K562 (cell line): ENCODE results near the gene DDX20. TPM values are rescaled to one million over a fixed set of nuclear protein-coding genes. Genes with fewer than 3 reads are reported as not detected.

ENCODE experiments used
- ARHGAP35 ChIP-seq: fragments of 450-650 bp; IDR thresholded peaks from 2 replicates; pipeline ENCODE4 v1.6.1; 2018; ENCODE audit not compliant: partially characterized antibody
- ASH1L ChIP-seq: fragments of 450-650 bp; IDR thresholded peaks from 2 replicates; pipeline ENCODE4 v1.6.1; 2018; ENCODE audit warnings: borderline replicate concordance, mild to moderate bottlenecking, low read depth; ENCODE audit not compliant: partially characterized antibody
- CLOCK ChIP-seq: fragments of 250-450 bp; sonication (Bioruptor Pico); IDR thresholded peaks from 2 replicates; pipeline ENCODE4 v1.4.0; 2020; ENCODE audit warnings: mild to moderate bottlenecking, moderate library complexity, borderline replicate concordance
- FOXK2 ChIP-seq, 2 experiments: fragments of 450-650 bp; IDR thresholded peaks in 1 of 2; conservative IDR thresholded peaks in 1 of 2; 2 replicates each; pipeline ENCODE4 v1.6.1; 2016; ENCODE audit warnings: low read depth in 2 of 2, mild to moderate bottlenecking in 1 of 2
- GABPB1 ChIP-seq: sonication (generic); formaldehyde crosslinking; IDR thresholded peaks from 2 replicates; pipeline ENCODE4 v1.8.0; 2022; ENCODE audit warnings: mild to moderate bottlenecking, missing genetic modification reagents
- MAZ ChIP-seq, 2 experiments: fragments of 450-650 bp in 1 of 2; sonication (generic) in 1 of 2; formaldehyde crosslinking; IDR thresholded peaks in 1 of 2; conservative IDR thresholded peaks in 1 of 2; 2 replicates each; pipeline versions ENCODE4 v1.4.0 to v1.5.0; 2020; ENCODE audit warnings: mild to moderate bottlenecking in 1 of 2, missing genetic modification reagents in 1 of 2
- MEF2D ChIP-seq: conservative IDR thresholded peaks from 2 replicates; pipeline ENCODE4 v1.6.1; 2016; ENCODE audit warnings: low read depth, missing genetic modification characterization, missing compliant biosample characterization
- MLX ChIP-seq, 2 experiments: fragments of 450-650 bp in 1 of 2; sonication (generic) in 1 of 2; formaldehyde crosslinking; conservative IDR thresholded peaks; 2 replicates each; pipeline versions ENCODE4 v1.4.0 to v1.8.1; 2020 to 2022; ENCODE audit warnings: mild to moderate bottlenecking in 1 of 2, missing genetic modification reagents in 1 of 2
- NFE2 ChIP-seq: IDR thresholded peaks from 2 replicates; pipeline ENCODE4 v1.6.1; 2014; ENCODE audit warnings: antibody characterized with exemption, low read depth
- NFIC ChIP-seq: fragments of 450-650 bp; IDR thresholded peaks from 2 replicates; pipeline ENCODE4 v1.6.1; 2017; ENCODE audit warnings: mild to moderate bottlenecking, inconsistent platforms
- NFRKB ChIP-seq: fragments of 450-650 bp; IDR thresholded peaks from 2 replicates; pipeline ENCODE4 v1.6.1; 2016; ENCODE audit warnings: low read depth
- NR2C1 ChIP-seq, 2 experiments: fragments of 450-650 bp; IDR thresholded peaks; 2 replicates each; pipeline ENCODE4 v1.6.1; 2017; ENCODE audit warnings: mild to moderate bottlenecking in 2 of 2, antibody characterized with exemption in 1 of 2, inconsistent platforms in 1 of 2, missing compliant biosample characterization in 1 of 2, missing genetic modification characterization in 1 of 2
- PCBP2 ChIP-seq: fragments of 200-400 bp; formaldehyde crosslinking; IDR thresholded peaks from 2 replicates; pipeline ENCODE4 v1.6.1; 2018; ENCODE audit warnings: low read length, low read depth, mild to moderate bottlenecking, moderate library complexity; ENCODE audit not compliant: poor library complexity, severe bottlenecking
- PPARD ChIP-seq: fragments of 250-450 bp; sonication (Bioruptor Pico); IDR thresholded peaks from 2 replicates; pipeline ENCODE4 v1.8.0; 2022; ENCODE audit warnings: inconsistent platforms, mild to moderate bottlenecking, moderate library complexity
- TEAD4 ChIP-seq, 2 experiments: sonication (generic) in 1 of 2; formaldehyde crosslinking in 1 of 2; IDR thresholded peaks; 2 replicates each; pipeline versions ENCODE4 v1.6.1 to v1.8.0; 2012 to 2022; ENCODE audit warnings: borderline replicate concordance in 1 of 2, inconsistent platforms in 1 of 2, low read length in 1 of 2, mild to moderate bottlenecking in 1 of 2, missing genetic modification reagents in 1 of 2
- THRA ChIP-seq: fragments of 450-650 bp; IDR thresholded peaks from 2 replicates; pipeline ENCODE4 v1.6.1; 2017; ENCODE audit warnings: mild to moderate bottlenecking, moderate library complexity
- THRB ChIP-seq: fragments of 450-650 bp; formaldehyde crosslinking; conservative IDR thresholded peaks from 2 replicates; pipeline ENCODE4 v1.4.0; 2022; ENCODE audit warnings: mild to moderate bottlenecking, missing genetic modification characterization
- ZNF165 ChIP-seq: fragments of 250-450 bp; sonication (Bioruptor Pico); IDR thresholded peaks from 2 replicates; pipeline ENCODE4 v1.4.0; 2020; ENCODE audit warnings: borderline replicate concordance
- ZNF263 ChIP-seq: sonication (generic); formaldehyde crosslinking; IDR thresholded peaks from 2 replicates; pipeline ENCODE4 v1.8.0; 2022; ENCODE audit warnings: mild to moderate bottlenecking, missing genetic modification reagents, borderline replicate concordance
- ZNF354B ChIP-seq: fragments of 250-450 bp; sonication (Bioruptor Pico); IDR thresholded peaks from 2 replicates; pipeline ENCODE4 v1.4.0; 2020
- ZNF668 ChIP-seq: fragments of 250-450 bp; sonication (Bioruptor Pico); IDR thresholded peaks from 2 replicates; pipeline ENCODE4 v1.8.0; 2022; ENCODE audit warnings: mild to moderate bottlenecking, inconsistent platforms
- polyA plus RNA-seq, 8 experiments: library from polyadenylated mRNA; depleted of rRNA in 4 of 8; stranded (reverse) in 5 of 8; unstranded in 3 of 8; fragments of >200 nt; fragmentation: Nextera tagmentation in 2 of 8; fragmentation: Illumina TruSeq in 1 of 8; extraction: Ambion mirVana in 2 of 8; extraction: Trizol in 1 of 8; gene quantifications; 2 replicates each; pipeline versions ENCODE4 v1.2.1 to v1.2.3, GENCODE V29; 2011 to 2014; ENCODE audit warnings: inconsistent platforms in 1 of 8, missing spikeins in 1 of 8
- total RNA-seq, 7 experiments: library from RNA; depleted of rRNA in 6 of 7; stranded (reverse); fragments of >200 nt in 6 of 7; fragmentation: Illumina TruSeq in 2 of 7; extraction: Trizol in 2 of 7; gene quantifications; 2 replicates each; pipeline versions ENCODE4 v1.2.1 to v1.2.3, GENCODE V29; 2011 to 2021; ENCODE audit warnings: low replicate concordance in 1 of 7

DDX20 gene
- total and polyA plus RNA-seq, 9 of the 15 experiments (the other 6 are each of a cell fraction or from before 2014, with no cell fraction given): 8.3 to 33.4 (median 24.5) TPM

- TF ChIP-seq MLX (CRISPR knock-in tag; conservative IDR thresholded peaks at IDR 0.05): no peak
- TF ChIP-seq ZNF354B: no peak
- TF ChIP-seq CLOCK (CRISPR knock-in tag): no peak
- TF ChIP-seq PPARD (CRISPR knock-in tag): no peak
- no peak for TF ChIP-seq THRB (CRISPR knock-in tag)
- TF ChIP-seq ZNF668 (CRISPR knock-in tag): no peak
- no peak for TF ChIP-seq FOXK2 (conservative IDR thresholded peaks at IDR 0.05 in 1 of 2, IDR thresholded peaks at IDR 0.05 in 1 of 2; ENCODE audit: low read depth in 2 of 2)
- peak; percentile 60 for TF ChIP-seq GABPB1
- no peak for TF ChIP-seq THRA
- TF ChIP-seq ZNF165: no peak
- TF ChIP-seq NFRKB: no peak
- TF ChIP-seq PCBP2: no peak
- no peak for TF ChIP-seq TEAD4 (IDR thresholded peaks at IDR 0.05; ENCODE audit: low read length)
- TF ChIP-seq TEAD4 (CRISPR knock-in tag; IDR thresholded peaks at IDR 0.05; ENCODE audit: borderline replicate concordance): no peak
- TF ChIP-seq NFIC: no peak
- peak; percentile 87 for TF ChIP-seq NR2C1 (IDR thresholded peaks at IDR 0.05)
- TF ChIP-seq NR2C1 (tag; IDR thresholded peaks at IDR 0.05): peak; percentile 96
- TF ChIP-seq MEF2D (tag): no peak
- TF ChIP-seq ARHGAP35: no peak
- TF ChIP-seq MAZ (CRISPR knock-in tag; conservative IDR thresholded peaks at IDR 0.05 in 1 of 2, IDR thresholded peaks at IDR 0.05 in 1 of 2): 0 out of 4 replicates have a peak, but pooled peaks of 1 of the 2 experiments have one; percentile 21
- peak; percentile 75 for TF ChIP-seq NFE2
- TF ChIP-seq ASH1L: no peak
- peak; percentile 82 for TF ChIP-seq ZNF263 (CRISPR knock-in tag)
Measured at GRCh38 chr1:111733183-111733991, 22.3 kb upstream of the DDX20 start (continued).
